HCT116 (cell line): ENCODE results near the gene PTBP3. TPM values are rescaled to one million over a fixed set of nuclear protein-coding genes. Genes with fewer than 3 reads are reported as not detected.
A peak's percentile ranks its signal among the peaks of the same experiment; 100 is the strongest.

Experiments
- ATAC-seq: fragments of 200-7000 bp; cut with Tn5 transposase; 2 replicates; pipeline ENCODE4 v1.9.1; 2020; ENCODE audit warnings: mild to moderate bottlenecking, moderate library complexity
- BruUV-seq: library from RNA; stranded (reverse); fragments of 400-500 nt; replicated peaks from 2 replicates; lab custom pipeline; 2021; lab: Mats Ljungman, UMichigan
- CTCF ChIA-PET: fragments of 300-600 bp; sonication (Branson Sonifier 250); formaldehyde crosslinking; loops from one replicate; lab custom pipeline; 2021; ENCODE audit warnings: antibody characterized with exemption; lab: Charles Lee
- POLR2A ChIA-PET: fragments of 300-600, 350-600 bp; sonication (Branson Sonifier 250); formaldehyde crosslinking; loops from one replicate; lab custom pipeline; 2021; ENCODE audit warnings: antibody characterized with exemption; lab: Charles Lee
- RAD21 ChIA-PET, 2 experiments: fragments of 300-600 bp; sonication (Branson Sonifier 250); formaldehyde crosslinking; loops; one replicate each; lab custom pipeline; 2023; ENCODE audit warnings: low total read pairs in 2 of 2; ENCODE audit not compliant: uncharacterized antibody in 2 of 2, unreplicated experiment in 2 of 2, low non-redundant PET in 1 of 2; lab: Charles Lee
- DNase-seq: peaks from one replicate; pipeline ENCODE4 v3.0.0-alpha.2; 2010; ENCODE audit warnings: low read depth, low spot score
- H2AFZ ChIP-seq: fragments of 200-600 bp; shearing (Covaris generic), sonication (generic); 2 replicates; pipeline ENCODE4 v1.6.1; 2017; ENCODE audit warnings: low read depth, mixed run types, mixed read lengths, antibody characterized with exemption, low read length; ENCODE audit not compliant: poor library complexity, severe bottlenecking
- H3K27ac ChIP-seq: 2 replicates; pipeline ENCODE4 v1.5.1; 2012; ENCODE audit warnings: low read depth, low read length
- H3K27me3 ChIP-seq: fragments of 200-600 bp; sonication (generic); 2 replicates; pipeline ENCODE4 v1.6.1; 2016; ENCODE audit warnings: mixed run types, low read length, mixed read lengths; ENCODE audit not compliant: insufficient read depth
- H3K36me3 ChIP-seq, 2 experiments: fragments of 200-500 bp in 1 of 2; fragments of 200-600 bp in 1 of 2; sonication (Bioruptor generic) in 1 of 2; sonication (generic) in 1 of 2; 2 replicates each; pipeline versions ENCODE4 v1.5.1 to v1.6.1; 2014 to 2016; ENCODE audit warnings: low read length in 2 of 2, inconsistent platforms in 1 of 2, mixed read lengths in 1 of 2, mixed run types in 1 of 2; ENCODE audit not compliant: insufficient read depth in 2 of 2, control insufficient read depth in 1 of 2
- H3K4me1 ChIP-seq, 2 experiments: fragments of 200-600 bp in 1 of 2; sonication (generic) in 1 of 2; 2 replicates each; pipeline versions ENCODE4 v1.5.1 to v1.6.1; 2012 to 2017; ENCODE audit warnings: low read length in 2 of 2, inconsistent platforms in 1 of 2, mild to moderate bottlenecking in 1 of 2, mixed read lengths in 1 of 2, mixed run types in 1 of 2, moderate library complexity in 1 of 2; ENCODE audit not compliant: insufficient read depth in 2 of 2, control insufficient read depth in 1 of 2
- H3K4me2 ChIP-seq: fragments of 200-600 bp; sonication (generic); 2 replicates; pipeline ENCODE4 v1.6.1; 2017; ENCODE audit warnings: mixed run types, low read length, mixed read lengths
- H3K4me3 ChIP-seq, 2 experiments: fragments of 200-600 bp in 1 of 2; sonication (generic) in 1 of 2; replicated peaks in 1 of 2; 2 replicates each; pipeline ENCODE4 v1.5.1; 2011 to 2016; ENCODE audit warnings: low read length in 2 of 2, control low read depth in 1 of 2, low read depth in 1 of 2, mild to moderate bottlenecking in 1 of 2, mixed read lengths in 1 of 2, mixed run types in 1 of 2
- H3K79me2 ChIP-seq: fragments of 200-600 bp; sonication (generic); 2 replicates; pipeline ENCODE4 v1.6.1; 2017; ENCODE audit warnings: mild to moderate bottlenecking, mixed run types, low read length, moderate library complexity, mixed read lengths; ENCODE audit not compliant: insufficient read depth
- H3K9ac ChIP-seq: fragments of 200-600 bp; sonication (generic); 2 replicates; pipeline ENCODE4 v1.6.1; 2016; ENCODE audit warnings: low read length, mixed read lengths
- H3K9me2 ChIP-seq: fragments of 200-600 bp; sonication (generic), shearing (Covaris generic); 2 replicates; pipeline ENCODE4 v1.6.1; 2017; ENCODE audit warnings: mixed run types, mild to moderate bottlenecking, moderate library complexity; ENCODE audit not compliant: insufficient read depth
- H3K9me3 ChIP-seq, 2 experiments: fragments of 200-500 bp in 1 of 2; fragments of 200-600 bp in 1 of 2; sonication (Bioruptor generic) in 1 of 2; sonication (generic) in 1 of 2; 2 replicates each; pipeline ENCODE4 v1.6.1; 2014 to 2017; ENCODE audit warnings: low read length in 2 of 2, mixed read lengths in 2 of 2, inconsistent platforms in 1 of 2, low read depth in 1 of 2, mild to moderate bottlenecking in 1 of 2, mixed run types in 1 of 2, moderate library complexity in 1 of 2; ENCODE audit not compliant: control insufficient read depth in 1 of 2, insufficient read depth in 1 of 2
- H4K20me1 ChIP-seq: fragments of 200-600 bp; sonication (generic), shearing (Covaris generic); 2 replicates; pipeline ENCODE4 v1.6.1; 2017; ENCODE audit warnings: mixed run types, mild to moderate bottlenecking, moderate library complexity; ENCODE audit not compliant: insufficient read depth
- EZH2phosphoT487 ChIP-seq: fragments of 200-600 bp; IDR thresholded peaks from 2 replicates; pipeline ENCODE4 v1.6.1; 2018; ENCODE audit warnings: antibody characterized with exemption, borderline replicate concordance
- MAX ChIP-seq: IDR thresholded peaks from 2 replicates; pipeline ENCODE4 v1.6.1; 2012
- POLR2A ChIP-seq: IDR thresholded peaks from 2 replicates; pipeline ENCODE4 v1.7.0; 2011; ENCODE audit warnings: borderline replicate concordance; ENCODE audit not compliant: insufficient read depth, insufficient read length; ENCODE audit errors: extremely low read depth
- POLR2AphosphoS5 ChIP-seq: IDR thresholded peaks from 2 replicates; pipeline ENCODE4 v1.6.1; 2011; ENCODE audit warnings: mild to moderate bottlenecking, low read depth, low read length, moderate library complexity
- RAD21 ChIP-seq: IDR thresholded peaks from 2 replicates; pipeline ENCODE4 v1.6.1; 2012; ENCODE audit warnings: low read depth, mild to moderate bottlenecking
- SIN3A ChIP-seq: IDR thresholded peaks from 2 replicates; pipeline ENCODE4 v1.6.1; 2012; ENCODE audit warnings: low read depth
- intact Hi-C: fragments of 100-400 bp; cut with micrococcal nuclease; formaldehyde crosslinking; loops from 2 replicates; pipeline ENCODE4 v1.10.0; 2022
- total RNA-seq: library from RNA; stranded (reverse); gene quantifications from one replicate; pipeline ENCODE4 v1.2.1, GENCODE V29; 2021; ENCODE audit not compliant: unreplicated experiment
- TF ChIP-seq, protein P1 (sequence below), 3 experiments: fragments of 200-600 bp in 1 of 3; sonication (generic) in 1 of 3; IDR thresholded peaks in 2 of 3; conservative IDR thresholded peaks in 1 of 3; 2 replicates each; pipeline ENCODE4 v1.5.1; 2012 to 2017; ENCODE audit warnings: low read depth in 2 of 3, low read length in 2 of 3, antibody characterized with exemption in 1 of 3, borderline replicate concordance in 1 of 3, control low read depth in 1 of 3, mild to moderate bottlenecking in 1 of 3, mixed read lengths in 1 of 3, mixed run types in 1 of 3, moderate library complexity in 1 of 3; ENCODE audit not compliant: insufficient read depth in 1 of 3
- TF ChIP-seq, protein P2 (sequence below): IDR thresholded peaks from 2 replicates; pipeline ENCODE4 v1.6.1; 2012; ENCODE audit warnings: low read depth

PTBP3 gene
- total RNA-seq, 1 experiment from 2014 or later, result 102 TPM

DNA sequence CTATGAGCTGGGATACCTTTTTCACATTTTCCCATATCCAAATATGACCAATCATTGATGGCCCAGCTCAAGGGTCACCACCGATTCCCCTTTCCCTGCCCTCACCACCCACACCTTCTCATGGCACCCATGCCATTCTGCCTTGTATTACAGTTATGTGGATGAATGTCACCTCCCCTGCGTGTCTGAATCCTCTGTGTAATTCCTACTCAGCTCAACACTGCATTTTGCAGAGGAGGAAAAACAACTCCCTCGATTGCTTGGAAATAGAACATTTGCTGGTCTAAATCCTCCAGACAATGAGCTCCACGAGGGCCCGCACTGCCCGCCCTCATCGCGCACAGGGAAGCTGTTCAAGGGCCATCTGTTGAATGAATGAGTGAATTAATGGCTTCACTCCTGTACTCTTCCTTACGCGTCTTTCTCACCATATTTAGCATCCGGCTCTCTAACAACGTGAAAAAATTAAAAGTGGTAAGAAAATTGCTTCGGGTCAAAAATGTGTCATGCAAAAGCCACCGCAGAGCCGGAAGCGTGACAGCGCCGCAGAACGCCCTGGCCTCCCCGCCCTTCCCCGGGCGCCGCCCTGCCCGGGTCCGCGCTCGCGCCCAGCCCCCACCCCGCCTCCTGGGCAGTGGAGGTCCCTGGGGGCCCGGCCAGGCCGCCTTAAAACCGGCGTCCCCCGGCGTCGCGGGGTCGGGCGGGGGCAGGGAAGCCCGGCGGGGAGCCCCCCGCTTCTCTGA is 159.0 kb downstream of the PTBP3 start:
- no peaks in the 10 kb centered on the region for H3K36me3 ChIP-seq
- H3K4me2 ChIP-seq, result peak overlapping the region; percentile 87
- H3K9me2 ChIP-seq, result no peaks in the 10 kb centered on the region
- H3K9ac ChIP-seq, result peak overlapping the region; percentile 64
- ChIA-PET RAD21 (no interaction called here), CTCF (no interaction called here), POLR2A (interaction anchor here (0.6 kb wide), 1 partner anchor 103 kb away, joined by 3 read pairs; no protein-coding TSS in a partner anchor)
- H3K79me2 ChIP-seq, result no peaks in the 10 kb centered on the region
- H3K27ac ChIP-seq, result peak overlapping the region; percentile 77
- DNase-seq (no peak), ATAC-seq (peak; percentile 86)
- TF ChIP-seq POLR2A (no peak), MAX (peak; percentile 46), RAD21 (no peak), EZH2phosphoT487 (no peak), SIN3A (0 out of 2 replicates have a peak, but pooled peaks have one; percentile 3), POLR2AphosphoS5 (peak; percentile 53; the same call in 1 of the 2 replicates)
- TF ChIP-seq, protein P1, sequence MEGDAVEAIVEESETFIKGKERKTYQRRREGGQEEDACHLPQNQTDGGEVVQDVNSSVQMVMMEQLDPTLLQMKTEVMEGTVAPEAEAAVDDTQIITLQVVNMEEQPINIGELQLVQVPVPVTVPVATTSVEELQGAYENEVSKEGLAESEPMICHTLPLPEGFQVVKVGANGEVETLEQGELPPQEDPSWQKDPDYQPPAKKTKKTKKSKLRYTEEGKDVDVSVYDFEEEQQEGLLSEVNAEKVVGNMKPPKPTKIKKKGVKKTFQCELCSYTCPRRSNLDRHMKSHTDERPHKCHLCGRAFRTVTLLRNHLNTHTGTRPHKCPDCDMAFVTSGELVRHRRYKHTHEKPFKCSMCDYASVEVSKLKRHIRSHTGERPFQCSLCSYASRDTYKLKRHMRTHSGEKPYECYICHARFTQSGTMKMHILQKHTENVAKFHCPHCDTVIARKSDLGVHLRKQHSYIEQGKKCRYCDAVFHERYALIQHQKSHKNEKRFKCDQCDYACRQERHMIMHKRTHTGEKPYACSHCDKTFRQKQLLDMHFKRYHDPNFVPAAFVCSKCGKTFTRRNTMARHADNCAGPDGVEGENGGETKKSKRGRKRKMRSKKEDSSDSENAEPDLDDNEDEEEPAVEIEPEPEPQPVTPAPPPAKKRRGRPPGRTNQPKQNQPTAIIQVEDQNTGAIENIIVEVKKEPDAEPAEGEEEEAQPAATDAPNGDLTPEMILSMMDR (IDR thresholded peaks at IDR 0.05 in 2 of 3, conservative IDR thresholded peaks at IDR 0.05 in 1 of 3; ENCODE audit: borderline replicate concordance in 1 of 3, insufficient read depth in 1 of 3, low read depth in 2 of 3, low read length in 2 of 3), result no peak
- TF ChIP-seq, protein P2, sequence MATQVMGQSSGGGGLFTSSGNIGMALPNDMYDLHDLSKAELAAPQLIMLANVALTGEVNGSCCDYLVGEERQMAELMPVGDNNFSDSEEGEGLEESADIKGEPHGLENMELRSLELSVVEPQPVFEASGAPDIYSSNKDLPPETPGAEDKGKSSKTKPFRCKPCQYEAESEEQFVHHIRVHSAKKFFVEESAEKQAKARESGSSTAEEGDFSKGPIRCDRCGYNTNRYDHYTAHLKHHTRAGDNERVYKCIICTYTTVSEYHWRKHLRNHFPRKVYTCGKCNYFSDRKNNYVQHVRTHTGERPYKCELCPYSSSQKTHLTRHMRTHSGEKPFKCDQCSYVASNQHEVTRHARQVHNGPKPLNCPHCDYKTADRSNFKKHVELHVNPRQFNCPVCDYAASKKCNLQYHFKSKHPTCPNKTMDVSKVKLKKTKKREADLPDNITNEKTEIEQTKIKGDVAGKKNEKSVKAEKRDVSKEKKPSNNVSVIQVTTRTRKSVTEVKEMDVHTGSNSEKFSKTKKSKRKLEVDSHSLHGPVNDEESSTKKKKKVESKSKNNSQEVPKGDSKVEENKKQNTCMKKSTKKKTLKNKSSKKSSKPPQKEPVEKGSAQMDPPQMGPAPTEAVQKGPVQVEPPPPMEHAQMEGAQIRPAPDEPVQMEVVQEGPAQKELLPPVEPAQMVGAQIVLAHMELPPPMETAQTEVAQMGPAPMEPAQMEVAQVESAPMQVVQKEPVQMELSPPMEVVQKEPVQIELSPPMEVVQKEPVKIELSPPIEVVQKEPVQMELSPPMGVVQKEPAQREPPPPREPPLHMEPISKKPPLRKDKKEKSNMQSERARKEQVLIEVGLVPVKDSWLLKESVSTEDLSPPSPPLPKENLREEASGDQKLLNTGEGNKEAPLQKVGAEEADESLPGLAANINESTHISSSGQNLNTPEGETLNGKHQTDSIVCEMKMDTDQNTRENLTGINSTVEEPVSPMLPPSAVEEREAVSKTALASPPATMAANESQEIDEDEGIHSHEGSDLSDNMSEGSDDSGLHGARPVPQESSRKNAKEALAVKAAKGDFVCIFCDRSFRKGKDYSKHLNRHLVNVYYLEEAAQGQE, result no peak
- intact Hi-C loops, result loop anchor here (5.0 kb wide), 1 partner anchor 158 kb away; the partner anchor contains the start of gene PTBP3
- no peaks in the 10 kb centered on the region for H3K9me3 ChIP-seq
- peaks cover 19 to 42% of the 10 kb centered on the region in 2 experiments for H3K4me1 ChIP-seq
- H2AFZ ChIP-seq, result peak overlapping the region; percentile 82
- peak overlapping the region; percentile 43 to 60 for H3K4me3 ChIP-seq
- no TSS peak for BruUV-seq
- H3K27me3 ChIP-seq, result no peaks in the 10 kb centered on the region
- no peaks in the 10 kb centered on the region for H4K20me1 ChIP-seq
